Smooth muscle cell (in vitro differentiated cells): ENCODE measurements around the gene VMAC. TPM values are rescaled to one million over a fixed set of nuclear protein-coding genes. Genes with fewer than 3 reads are reported as not detected.

Experiments
- DNase-seq: peaks from one replicate; lab custom pipeline; 2025; ENCODE audit not compliant: unreplicated experiment; lab: John Stamatoyannopoulos, UW
- H2AFZ ChIP-seq: fragments of 200-600 bp; sonication (generic); 2 replicates; pipeline ENCODE4 v1.6.0; 2016; ENCODE audit warnings: antibody characterized with exemption, low read depth, mild to moderate bottlenecking
- H3F3A ChIP-seq: fragments of 200-600 bp; sonication (generic); 2 replicates; pipeline ENCODE4 v1.6.0; 2017; ENCODE audit warnings: antibody characterized with exemption, low read depth
- H3K27ac ChIP-seq: fragments of 200-600 bp; sonication (generic); 2 replicates; pipeline ENCODE4 v1.5.1; 2016; ENCODE audit warnings: low read depth, mild to moderate bottlenecking
- H3K27me3 ChIP-seq: fragments of 200-600 bp; sonication (generic); 2 replicates; pipeline ENCODE4 v1.6.1; 2016; ENCODE audit warnings: low read depth, mild to moderate bottlenecking
- H3K36me3 ChIP-seq: fragments of 200-600 bp; sonication (generic); 2 replicates; pipeline ENCODE4 v1.5.1; 2016; ENCODE audit warnings: low read depth
- H3K4me1 ChIP-seq: fragments of 200-600 bp; sonication (generic); 2 replicates; pipeline ENCODE4 v1.5.1; 2016; ENCODE audit warnings: low read depth
- H3K4me2 ChIP-seq: fragments of 200-600 bp; sonication (generic); 2 replicates; pipeline ENCODE4 v1.6.0; 2016; ENCODE audit warnings: mild to moderate bottlenecking
- H3K4me3 ChIP-seq: fragments of 200-600 bp; sonication (generic); 2 replicates; pipeline ENCODE4 v1.5.1; 2016; ENCODE audit warnings: mild to moderate bottlenecking
- H3K79me2 ChIP-seq: fragments of 200-600 bp; sonication (generic); 2 replicates; pipeline ENCODE4 v1.6.0; 2016; ENCODE audit warnings: low read depth, mild to moderate bottlenecking
- H3K9ac ChIP-seq: fragments of 200-600 bp; sonication (generic); 2 replicates; pipeline ENCODE4 v1.6.0; 2016; ENCODE audit warnings: low read depth
- H3K9me3 ChIP-seq: fragments of 200-600 bp; sonication (generic); replicated peaks from 2 replicates; pipeline ENCODE4 v1.5.1; 2016; ENCODE audit warnings: low read depth
- H4K20me1 ChIP-seq: fragments of 200-600 bp; sonication (generic); 2 replicates; pipeline ENCODE4 v1.6.0; 2016; ENCODE audit warnings: low read depth
- WGBS: methylation state at CpG from one replicate; pipeline ENCODE4 v1.1.7; 2016; ENCODE audit warnings: low lambda C conversion rate; 5-methylcytosine and 5-hydroxymethylcytosine counted together
- polyA plus RNA-seq: library from polyadenylated mRNA; unstranded; fragments of >200 nt; fragmentation: Nextera tagmentation; extraction: Ambion mirVana; gene quantifications from 2 replicates; pipeline ENCODE4 v1.2.1, GENCODE V29; 2016
- total RNA-seq: library from RNA; depleted of rRNA; stranded (reverse); fragments of >200 nt; gene quantifications from 2 replicates; pipeline ENCODE4 v1.2.3, GENCODE V29; 2014
- TF ChIP-seq, protein P1 (sequence below): fragments of 200-600 bp; sonication (generic); IDR thresholded peaks from 2 replicates; pipeline ENCODE4 v1.5.1; 2017; ENCODE audit warnings: borderline replicate concordance, mild to moderate bottlenecking, antibody characterized with exemption; ENCODE audit not compliant: insufficient read depth, poor library complexity, severe bottlenecking

Gene VMAC
- total and polyA plus RNA-seq, 2 experiments from 2014 or later = 0.36 to 0.95 TPM

GRCh38 chr19:5927441-5927821 is 22.8 kb downstream of the VMAC start:
- TF ChIP-seq, protein P1, sequence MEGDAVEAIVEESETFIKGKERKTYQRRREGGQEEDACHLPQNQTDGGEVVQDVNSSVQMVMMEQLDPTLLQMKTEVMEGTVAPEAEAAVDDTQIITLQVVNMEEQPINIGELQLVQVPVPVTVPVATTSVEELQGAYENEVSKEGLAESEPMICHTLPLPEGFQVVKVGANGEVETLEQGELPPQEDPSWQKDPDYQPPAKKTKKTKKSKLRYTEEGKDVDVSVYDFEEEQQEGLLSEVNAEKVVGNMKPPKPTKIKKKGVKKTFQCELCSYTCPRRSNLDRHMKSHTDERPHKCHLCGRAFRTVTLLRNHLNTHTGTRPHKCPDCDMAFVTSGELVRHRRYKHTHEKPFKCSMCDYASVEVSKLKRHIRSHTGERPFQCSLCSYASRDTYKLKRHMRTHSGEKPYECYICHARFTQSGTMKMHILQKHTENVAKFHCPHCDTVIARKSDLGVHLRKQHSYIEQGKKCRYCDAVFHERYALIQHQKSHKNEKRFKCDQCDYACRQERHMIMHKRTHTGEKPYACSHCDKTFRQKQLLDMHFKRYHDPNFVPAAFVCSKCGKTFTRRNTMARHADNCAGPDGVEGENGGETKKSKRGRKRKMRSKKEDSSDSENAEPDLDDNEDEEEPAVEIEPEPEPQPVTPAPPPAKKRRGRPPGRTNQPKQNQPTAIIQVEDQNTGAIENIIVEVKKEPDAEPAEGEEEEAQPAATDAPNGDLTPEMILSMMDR = no peak
- Histone ChIP-seq H3K4me3 (no peak overlapping the region), H3K9me3 (no peaks in the 10 kb centered on the region), H4K20me1 (peaks cover 5% of the 10 kb centered on the region), H3K79me2 (no peaks in the 10 kb centered on the region), H3F3A (no peaks in the 10 kb centered on the region), H3K27me3 (no peaks in the 10 kb centered on the region), H3K36me3 (no peaks in the 10 kb centered on the region), H3K27ac (no peak overlapping the region), H3K9ac (no peak overlapping the region), H3K4me2 (no peak overlapping the region), H3K4me1 (no peaks in the 10 kb centered on the region), H2AFZ (no peak overlapping the region)
- no peak for DNase-seq
- WGBS = 94% methylated on average over 8 of the region's 8 CpGs

DNA sequence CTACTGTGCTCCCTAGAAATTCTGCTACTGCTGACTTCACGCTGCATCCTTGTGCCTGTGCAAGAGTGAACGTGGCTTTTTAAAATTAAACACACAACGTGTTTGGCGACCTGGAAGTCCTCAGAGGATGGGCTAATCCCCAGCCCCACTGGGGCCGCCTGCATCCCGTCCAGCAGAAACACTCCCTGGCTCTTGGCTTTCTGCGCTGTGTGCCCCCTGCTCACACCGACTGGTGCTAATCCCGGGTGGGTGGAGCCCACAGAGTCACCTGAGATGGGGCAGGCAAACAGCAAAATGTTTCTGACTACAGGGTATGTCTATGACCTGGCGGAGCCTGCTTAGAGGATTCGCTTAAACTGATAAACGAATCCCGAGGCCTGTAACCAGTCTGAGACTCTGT is 24.5 kb downstream of the VMAC start:
- Histone ChIP-seq H4K20me1 (peaks cover 18% of the 10 kb centered on the region), H3K27ac (no peak overlapping the region), H3K4me2 (no peak overlapping the region), H3K4me1 (peaks cover under 1% of the 10 kb centered on the region), H3K4me3 (no peak overlapping the region), H3K9me3 (no peaks in the 10 kb centered on the region), H3K36me3 (no peaks in the 10 kb centered on the region), H3F3A (no peaks in the 10 kb centered on the region), H3K9ac (no peak overlapping the region), H3K79me2 (no peaks in the 10 kb centered on the region), H2AFZ (no peak overlapping the region), H3K27me3 (no peaks in the 10 kb centered on the region)
- TF ChIP-seq, protein P1 = no peak
- WGBS = 92% methylated on average over 13 of the region's 13 CpGs
- no peak for DNase-seq

DNA sequence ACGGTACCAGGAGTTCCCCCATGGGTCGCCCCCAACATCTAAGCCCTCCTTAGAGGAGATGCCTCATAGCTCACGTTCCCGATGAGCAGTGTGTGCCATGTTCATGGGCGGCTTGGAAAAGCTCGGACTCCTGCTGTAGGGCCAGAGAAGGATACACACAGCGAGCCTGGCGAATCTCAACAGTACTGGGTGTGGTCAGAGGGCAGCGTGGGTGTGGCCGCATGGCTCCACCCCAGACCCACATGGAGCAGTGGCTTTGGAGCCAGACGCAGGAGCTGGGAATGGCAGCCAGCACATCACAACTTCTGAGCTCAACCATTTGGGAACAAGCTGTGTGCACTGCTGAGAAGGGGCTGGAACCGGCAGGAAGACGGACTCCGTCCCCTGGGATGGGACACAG is 25.0 kb downstream of the VMAC start:
- Histone ChIP-seq H4K20me1 (peaks cover 23% of the 10 kb centered on the region), H3K4me1 (peaks cover 5% of the 10 kb centered on the region), H3K9ac (no peak overlapping the region), H3K4me2 (no peak overlapping the region), H3K27ac (no peak overlapping the region), H3K36me3 (no peaks in the 10 kb centered on the region), H3K9me3 (no peaks in the 10 kb centered on the region), H3K79me2 (no peaks in the 10 kb centered on the region), H2AFZ (no peak overlapping the region), H3F3A (peaks cover 1% of the 10 kb centered on the region), H3K4me3 (no peak overlapping the region), H3K27me3 (no peaks in the 10 kb centered on the region)
- WGBS = 93% methylated on average over 14 of the region's 14 CpGs
- no peak for DNase-seq
- TF ChIP-seq, protein P1 = no peak

DNA sequence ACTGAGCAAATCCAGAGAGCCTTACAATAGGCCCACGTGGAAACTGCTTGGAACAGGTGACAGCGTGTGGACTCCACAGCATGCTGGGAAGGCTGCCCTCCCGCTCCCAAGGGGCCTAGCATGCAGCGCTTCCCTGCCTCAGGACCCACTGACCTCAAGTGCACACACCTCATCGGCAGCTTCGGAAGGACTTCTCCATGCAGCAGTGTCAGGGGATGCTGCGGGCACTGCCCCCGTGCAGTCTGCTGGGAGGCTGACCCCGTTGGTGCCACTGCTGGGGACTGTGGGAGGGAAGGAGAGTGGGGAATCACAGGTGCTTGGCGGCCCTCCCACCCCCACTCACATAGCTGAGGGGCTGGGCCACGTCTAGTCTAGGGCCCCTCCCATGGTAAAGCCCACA is 26.6 kb downstream of the VMAC start:
- H2AFZ ChIP-seq = no peak overlapping the region
- H3K4me1 ChIP-seq = peaks cover 16% of the 10 kb centered on the region
- WGBS = 93% methylated on average over 11 of the region's 11 CpGs
- no peaks in the 10 kb centered on the region for H3K27me3 ChIP-seq
- H3K36me3 ChIP-seq = no peaks in the 10 kb centered on the region
- DNase-seq = no peak
- no peak overlapping the region for H3K4me3 ChIP-seq
- H3K4me2 ChIP-seq = no peak overlapping the region
- no peaks in the 10 kb centered on the region for H3K9me3 ChIP-seq
- H3K9ac ChIP-seq = no peak overlapping the region
- no peak overlapping the region for H3K27ac ChIP-seq
- H4K20me1 ChIP-seq = peaks cover 39% of the 10 kb centered on the region
- no peaks in the 10 kb centered on the region for H3K79me2 ChIP-seq
- H3F3A ChIP-seq = peaks cover 17% of the 10 kb centered on the region
- TF ChIP-seq, protein P1 = no peak
